Measurements from ENCODE around the gene LILRB4.
"Not testable (repeated sequence)": the region's sequence is repeated elsewhere in the genome, so short reads cannot be mapped to it uniquely, and the experiment has no call there.

The LILRB4 gene

GRCh38 chr19:54633401-54633800 lies 29.4 kb upstream of the LILRB4 start:
- Histone ChIP-seq H3K4me1 (ENCODE audit: control insufficient read depth in 1 of 2, insufficient read depth in 1 of 2, low read depth in 1 of 2, low read length in 1 of 2) (peaks cover 9 to 11% of the 10 kb centered on the region in 2 experiments), H3K27me3 (peaks cover 45% of the 10 kb centered on the region), H3K27ac (no peak overlapping the region), H3K4me3 (ENCODE audit: low read depth in 1 of 2, low read length in 1 of 2) (no peak overlapping the region), H3K9me3 (no peaks in the 10 kb centered on the region), H3K36me3 (no peaks in the 10 kb centered on the region)
- TF ChIP-seq CTCF (IDR thresholded peaks at IDR 0.05), result no peak

DNA sequence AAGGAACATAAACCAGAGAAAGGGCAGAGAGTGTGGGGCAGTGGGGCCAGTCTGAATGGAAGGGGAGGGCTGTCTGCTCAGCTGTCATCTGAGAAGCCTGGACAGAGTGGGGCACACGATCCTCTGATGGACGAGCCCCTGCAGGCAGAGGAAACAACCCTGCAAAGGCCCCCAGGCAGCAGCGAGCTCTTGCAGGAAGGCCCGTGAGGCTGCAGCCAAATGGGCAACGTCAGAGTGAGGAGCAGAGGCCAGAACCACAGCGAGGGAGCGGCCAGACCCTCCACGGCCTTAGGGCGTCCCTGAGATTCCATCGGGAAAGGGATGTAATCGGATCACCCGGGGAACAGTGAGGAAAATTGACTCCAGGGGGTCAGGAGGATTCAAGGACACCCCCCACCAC lies 26.7 kb upstream of the LILRB4 start:
- not testable (repeated sequence) for H3K4me1 ChIP-seq (ENCODE audit: control insufficient read depth in 1 of 2, insufficient read depth in 1 of 2, low read depth in 1 of 2, low read length in 1 of 2); H3K27ac ChIP-seq; H3K9me3 ChIP-seq; H3K4me3 ChIP-seq (ENCODE audit: low read depth in 1 of 2, low read length in 1 of 2); H3K36me3 ChIP-seq
- H3K27me3 ChIP-seq, result peaks cover 37% of the 10 kb centered on the region

DNA sequence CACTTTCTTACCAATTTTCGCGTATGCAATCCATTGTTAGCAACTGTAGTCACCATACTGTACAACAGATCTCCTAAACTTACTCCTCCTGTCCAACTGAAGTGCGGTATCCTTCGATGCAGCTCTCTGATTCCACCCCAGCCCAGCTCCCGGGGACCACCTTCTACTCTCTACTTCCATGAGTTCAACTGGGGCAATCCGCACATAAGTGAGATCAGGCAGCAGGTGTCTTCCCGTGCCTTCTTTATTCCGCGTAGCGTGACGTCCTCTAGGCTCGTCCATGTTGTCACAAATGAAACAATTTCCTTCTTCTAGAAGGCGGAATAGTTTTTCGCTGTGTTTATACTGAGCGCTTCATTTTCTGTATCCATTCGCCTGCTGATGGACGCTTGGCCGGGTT lies 24.1 kb upstream of the LILRB4 start:
- Histone ChIP-seq H3K36me3 (no peaks in the 10 kb centered on the region), H3K4me1 (ENCODE audit: control insufficient read depth in 1 of 2, insufficient read depth in 1 of 2, low read depth in 1 of 2, low read length in 1 of 2) (no peaks in the 10 kb centered on the region), H3K27ac (no peak overlapping the region), H3K27me3 (peaks cover 42% of the 10 kb centered on the region), H3K4me3 (ENCODE audit: low read depth in 1 of 2, low read length in 1 of 2) (no peak overlapping the region), H3K9me3 (no peaks in the 10 kb centered on the region)
- no peak for TF ChIP-seq CTCF (IDR thresholded peaks at IDR 0.05)

- H3K27me3 ChIP-seq, result peaks cover 57% of the 10 kb centered on the region
- H3K36me3 ChIP-seq, result not testable (repeated sequence)
Measured at GRCh38 chr19:54642953-54643352, 19.8 kb upstream of the LILRB4 start.

DNA sequence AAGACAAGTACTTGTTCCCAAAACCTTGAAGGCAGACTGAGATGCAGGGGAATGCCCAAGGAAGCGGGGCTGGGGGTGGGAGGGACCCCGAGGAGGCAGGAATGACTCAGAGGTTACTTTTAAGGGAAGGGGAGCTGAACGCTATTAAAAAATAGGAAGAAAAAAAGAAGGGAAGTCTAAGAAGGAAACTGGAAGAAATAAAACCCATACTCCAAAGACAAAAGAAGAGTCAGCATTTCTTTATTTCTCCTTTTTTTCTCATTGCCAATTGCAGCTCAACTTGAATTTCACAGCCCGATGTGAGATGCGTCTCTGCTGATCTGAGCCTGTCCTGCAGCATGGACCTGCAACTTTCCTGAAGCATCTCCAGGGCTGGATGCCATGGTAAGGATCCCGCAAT lies 19.2 kb upstream of the LILRB4 start:
- not testable (repeated sequence) for H3K4me3 ChIP-seq (ENCODE audit: low read depth in 1 of 2, low read length in 1 of 2); H3K9me3 ChIP-seq; H3K36me3 ChIP-seq; H3K4me1 ChIP-seq (ENCODE audit: control insufficient read depth in 1 of 2, insufficient read depth in 1 of 2, low read depth in 1 of 2, low read length in 1 of 2); H3K27ac ChIP-seq
- H3K27me3 ChIP-seq, result peaks cover 58% of the 10 kb centered on the region

More at GRCh38 chr19:54642953-54643352, 19.8 kb upstream of the LILRB4 start:
- not testable (repeated sequence) for H3K4me3 ChIP-seq (ENCODE audit: low read depth in 1 of 2, low read length in 1 of 2); H3K4me1 ChIP-seq (ENCODE audit: control insufficient read depth in 1 of 2, insufficient read depth in 1 of 2, low read depth in 1 of 2, low read length in 1 of 2); H3K9me3 ChIP-seq; H3K27ac ChIP-seq

- H3K4me3 ChIP-seq (ENCODE audit: low read depth in 1 of 2, low read length in 1 of 2), result no peak overlapping the region
- no peaks in the 10 kb centered on the region for H3K4me1 ChIP-seq (ENCODE audit: control insufficient read depth in 1 of 2, insufficient read depth in 1 of 2, low read depth in 1 of 2, low read length in 1 of 2)
- H3K9me3 ChIP-seq, result no peaks in the 10 kb centered on the region
- TF ChIP-seq CTCF (IDR thresholded peaks at IDR 0.05), result no peak
- H3K27me3 ChIP-seq, result peaks cover 54% of the 10 kb centered on the region
- no peak overlapping the region for H3K27ac ChIP-seq
- H3K36me3 ChIP-seq, result no peaks in the 10 kb centered on the region
Measured at GRCh38 chr19:54644056-54644455, 18.7 kb upstream of the LILRB4 start.

GRCh38 chr19:54646331-54646841 lies 16.4 kb upstream of the LILRB4 start:
- no peak for TF ChIP-seq CTCF (IDR thresholded peaks at IDR 0.05)
- Histone ChIP-seq H3K4me3 (ENCODE audit: low read depth in 1 of 2, low read length in 1 of 2) (no peak overlapping the region), H3K9me3 (no peaks in the 10 kb centered on the region), H3K27ac (no peak overlapping the region), H3K4me1 (ENCODE audit: control insufficient read depth in 1 of 2, insufficient read depth in 1 of 2, low read depth in 1 of 2, low read length in 1 of 2) (no peaks in the 10 kb centered on the region), H3K27me3 (peaks cover 52% of the 10 kb centered on the region), H3K36me3 (no peaks in the 10 kb centered on the region)
